ENCODE results near the gene HBQ1.
"Not testable (repeated sequence)": the region's sequence is repeated elsewhere in the genome, so short reads cannot be mapped to it uniquely, and the experiment has no call there.

HBQ1 gene

GRCh38 chr16:180101-180675, at the start of gene HBQ1:
HBQ1 (plus strand) TSS chr16:180459; CDS start chr16:180487, 28 bp downstream.
- DNase-seq, result peak; percentile 24

GRCh38 chr16:130533-131173, 49.6 kb upstream of the HBQ1 start:
- no peak for DNase-seq

GRCh38 chr16:132120-132519, 48.1 kb upstream of the HBQ1 start:
- DNase-seq, result no peak

GRCh38 chr16:133716-134115, 46.5 kb upstream of the HBQ1 start:
- DNase-seq, result no peak

- peak; percentile 15 for DNase-seq
Observed at GRCh38 chr16:138049-138417, 42.2 kb upstream of the HBQ1 start.

GRCh38 chr16:140175-140857, 39.9 kb upstream of the HBQ1 start:
- DNase-seq, result no peak

- DNase-seq, result no peak
Observed at GRCh38 chr16:142405-142967, 37.8 kb upstream of the HBQ1 start.

GRCh38 chr16:143047-143446, 37.2 kb upstream of the HBQ1 start:
- no peak for DNase-seq

GRCh38 chr16:143456-143855, 36.8 kb upstream of the HBQ1 start:
- DNase-seq, result no peak

- DNase-seq, result no peak
Observed at GRCh38 chr16:144797-145252, 35.4 kb upstream of the HBQ1 start.

GRCh38 chr16:146646-147045, 33.6 kb upstream of the HBQ1 start:
- DNase-seq, result no peak

- no peak for DNase-seq
Observed at GRCh38 chr16:149024-149660, 31.1 kb upstream of the HBQ1 start.

- DNase-seq, result no peak
Observed at GRCh38 chr16:152141-153128, 27.8 kb upstream of the HBQ1 start, which contains the start of gene HBZ. HBZ (plus strand) TSS chr16:152644; CDS start chr16:152910, 266 bp downstream.

GRCh38 chr16:153129-153521, 27.1 kb upstream of the HBQ1 start:
- DNase-seq, result not testable (repeated sequence)

GRCh38 chr16:153550-154216, 26.6 kb upstream of the HBQ1 start:
- DNase-seq, result not testable (repeated sequence)

GRCh38 chr16:154217-155030, 25.8 kb upstream of the HBQ1 start:
- DNase-seq, result no peak

GRCh38 chr16:155031-155398, 25.2 kb upstream of the HBQ1 start:
- DNase-seq, result no peak

GRCh38 chr16:159136-159849, 21.0 kb upstream of the HBQ1 start:
- no peak for DNase-seq

- not testable (repeated sequence) for DNase-seq
Observed at GRCh38 chr16:160242-160641, 20.0 kb upstream of the HBQ1 start.

GRCh38 chr16:160691-161190, 19.5 kb upstream of the HBQ1 start:
- no peak for DNase-seq

Measured in CD4-positive, alpha-beta T cell treated with Interleukin-21 for 1 hour (primary cell).